SK-N-SH treated with all-trans-retinoic acid at 6 μM for 48 hours (cell line): ENCODE results near the gene APIP.

Experiments used
- ATAC-seq: fragments of 200-7000 bp; cut with Tn5 transposase; 3 replicates; pipeline ENCODE4 v1.9.1; 2020; ENCODE audit warnings: mild to moderate bottlenecking, moderate library complexity
- BACH2 ChIP-seq: fragments of 250-450 bp; sonication (Bioruptor Pico); IDR thresholded peaks from 2 replicates; pipeline ENCODE4 v1.9.0; 2021; ENCODE audit warnings: mild to moderate bottlenecking, borderline replicate concordance
- ESRRG ChIP-seq: fragments of 250-450 bp; sonication (Bioruptor Pico); IDR thresholded peaks from 2 replicates; pipeline ENCODE4 v1.6.1; 2021; ENCODE audit warnings: mild to moderate bottlenecking
- GLIS3 ChIP-seq: fragments of 250-450 bp; sonication (Bioruptor Pico); IDR thresholded peaks from 2 replicates; pipeline ENCODE4 v1.5.0; 2020; ENCODE audit warnings: mild to moderate bottlenecking, moderate library complexity
- ISL1 ChIP-seq: fragments of 250-450 bp; sonication (Bioruptor Pico); IDR thresholded peaks from 2 replicates; pipeline ENCODE4 v2.1.2; 2022; ENCODE audit warnings: mild to moderate bottlenecking, moderate library complexity
- PPARA ChIP-seq: fragments of 250-450 bp; sonication (Bioruptor Pico); IDR thresholded peaks from 2 replicates; pipeline ENCODE4 v1.5.0; 2020; ENCODE audit warnings: mild to moderate bottlenecking, borderline replicate concordance
- RARB ChIP-seq: fragments of 250-450 bp; sonication (Bioruptor Pico); IDR thresholded peaks from 2 replicates; pipeline ENCODE4 v1.8.0; 2021; ENCODE audit warnings: mild to moderate bottlenecking, moderate library complexity
- SNAI2 ChIP-seq: fragments of 250-450 bp; sonication (Bioruptor Pico); IDR thresholded peaks from 2 replicates; pipeline ENCODE4 v1.5.0; 2020; ENCODE audit warnings: mild to moderate bottlenecking, moderate library complexity
- TCF4 ChIP-seq: fragments of 250-450 bp; sonication (Bioruptor Pico); IDR thresholded peaks from 2 replicates; pipeline ENCODE4 v1.8.0; 2021; ENCODE audit warnings: mild to moderate bottlenecking, moderate library complexity, borderline replicate concordance
- ZC3H10 ChIP-seq: fragments of 250-450 bp; sonication (Bioruptor Pico); IDR thresholded peaks from 2 replicates; pipeline ENCODE4 v1.5.1; 2021; ENCODE audit warnings: mild to moderate bottlenecking, moderate library complexity
- ZFP3 ChIP-seq: fragments of 250-450 bp; sonication (Bioruptor Pico); IDR thresholded peaks from 2 replicates; pipeline ENCODE4 v1.5.0; 2020; ENCODE audit warnings: mild to moderate bottlenecking, moderate library complexity
- ZFP30 ChIP-seq: fragments of 450-650 bp; formaldehyde crosslinking; IDR thresholded peaks from 2 replicates; pipeline ENCODE4 v1.5.0; 2022; ENCODE audit warnings: mild to moderate bottlenecking, moderate library complexity
- ZNF565 ChIP-seq: fragments of 450-650 bp; formaldehyde crosslinking; conservative IDR thresholded peaks from 2 replicates; pipeline ENCODE4 v1.5.0; 2020; ENCODE audit warnings: low read depth, mild to moderate bottlenecking, moderate library complexity
- ZNF70 ChIP-seq: fragments of 450-650 bp; formaldehyde crosslinking; IDR thresholded peaks from 2 replicates; pipeline ENCODE4 v1.5.0; 2020; ENCODE audit warnings: mild to moderate bottlenecking, moderate library complexity
- ZNF8 ChIP-seq: fragments of 450-650 bp; formaldehyde crosslinking; IDR thresholded peaks from 2 replicates; pipeline ENCODE4 v1.5.0; 2020; ENCODE audit warnings: mild to moderate bottlenecking, moderate library complexity
- TF ChIP-seq, protein P1 (sequence below): fragments of 250-450 bp; sonication (Bioruptor Pico); IDR thresholded peaks from 2 replicates; pipeline ENCODE4 v1.8.0; 2020; ENCODE audit warnings: mild to moderate bottlenecking, moderate library complexity, borderline replicate concordance
- TF ChIP-seq, protein P2 (sequence below): fragments of 250-450 bp; sonication (Bioruptor Pico); IDR thresholded peaks from 2 replicates; pipeline ENCODE4 v1.5.1; 2020; ENCODE audit warnings: low read depth, mild to moderate bottlenecking, moderate library complexity
- TF ChIP-seq, protein P3 (sequence below): fragments of 250-450 bp; sonication (Bioruptor Pico); IDR thresholded peaks from 2 replicates; pipeline ENCODE4 v1.8.0; 2021; ENCODE audit warnings: low read depth, mild to moderate bottlenecking, moderate library complexity, borderline replicate concordance
- TF ChIP-seq, protein P4 (sequence below): fragments of 250-450 bp; sonication (Bioruptor Pico); IDR thresholded peaks from 2 replicates; pipeline ENCODE4 v1.5.1; 2021; ENCODE audit warnings: mild to moderate bottlenecking, moderate library complexity

Gene APIP

DNA sequence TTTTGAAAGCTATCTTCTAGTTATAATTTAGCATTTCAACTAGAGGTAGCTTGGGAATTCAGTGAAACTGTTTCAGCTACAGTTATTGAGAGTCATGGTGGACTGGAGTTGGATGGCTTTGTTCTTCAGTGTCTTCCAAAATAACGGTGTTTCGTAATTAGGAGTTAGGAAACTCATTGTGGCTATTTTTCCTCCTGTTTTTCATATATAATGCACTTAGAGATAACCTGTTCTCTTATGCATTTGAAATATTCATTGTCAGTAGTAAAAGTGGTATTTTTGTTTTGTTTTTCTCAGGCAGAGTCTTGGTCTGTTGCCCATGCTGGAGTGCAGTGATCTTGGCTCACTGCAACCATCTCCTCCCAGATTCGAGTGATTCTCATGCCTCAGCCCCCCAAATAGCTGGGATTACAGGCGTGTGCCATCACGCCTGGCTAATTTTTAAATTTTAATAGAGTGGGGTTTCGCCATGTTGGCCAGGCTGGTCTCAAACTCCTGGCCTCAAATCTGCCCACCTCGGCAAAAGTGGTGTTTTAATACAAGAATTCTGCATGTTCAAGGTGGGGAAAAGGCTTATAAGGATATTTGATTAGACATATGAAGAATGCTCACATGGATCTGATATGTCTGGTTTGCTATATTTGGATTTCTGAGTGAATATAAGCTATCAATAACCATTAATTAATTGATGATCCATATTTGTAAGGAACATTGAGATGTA lies 12.9 kb upstream of the APIP start:
- TF ChIP-seq ZNF8 (CRISPR knock-in tag) (no peak), ZNF565 (no peak), GLIS3 (CRISPR knock-in tag) (no peak), SNAI2 (CRISPR knock-in tag) (no peak), PPARA (CRISPR knock-in tag) (no peak), ZNF70 (no peak), RARB (CRISPR knock-in tag) (no peak), ZC3H10 (no peak)
- TF ChIP-seq, protein P1, sequence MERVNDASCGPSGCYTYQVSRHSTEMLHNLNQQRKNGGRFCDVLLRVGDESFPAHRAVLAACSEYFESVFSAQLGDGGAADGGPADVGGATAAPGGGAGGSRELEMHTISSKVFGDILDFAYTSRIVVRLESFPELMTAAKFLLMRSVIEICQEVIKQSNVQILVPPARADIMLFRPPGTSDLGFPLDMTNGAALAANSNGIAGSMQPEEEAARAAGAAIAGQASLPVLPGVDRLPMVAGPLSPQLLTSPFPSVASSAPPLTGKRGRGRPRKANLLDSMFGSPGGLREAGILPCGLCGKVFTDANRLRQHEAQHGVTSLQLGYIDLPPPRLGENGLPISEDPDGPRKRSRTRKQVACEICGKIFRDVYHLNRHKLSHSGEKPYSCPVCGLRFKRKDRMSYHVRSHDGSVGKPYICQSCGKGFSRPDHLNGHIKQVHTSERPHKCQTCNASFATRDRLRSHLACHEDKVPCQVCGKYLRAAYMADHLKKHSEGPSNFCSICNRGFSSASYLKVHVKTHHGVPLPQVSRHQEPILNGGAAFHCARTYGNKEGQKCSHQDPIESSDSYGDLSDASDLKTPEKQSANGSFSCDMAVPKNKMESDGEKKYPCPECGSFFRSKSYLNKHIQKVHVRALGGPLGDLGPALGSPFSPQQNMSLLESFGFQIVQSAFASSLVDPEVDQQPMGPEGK = no peak
- TF ChIP-seq, protein P2, sequence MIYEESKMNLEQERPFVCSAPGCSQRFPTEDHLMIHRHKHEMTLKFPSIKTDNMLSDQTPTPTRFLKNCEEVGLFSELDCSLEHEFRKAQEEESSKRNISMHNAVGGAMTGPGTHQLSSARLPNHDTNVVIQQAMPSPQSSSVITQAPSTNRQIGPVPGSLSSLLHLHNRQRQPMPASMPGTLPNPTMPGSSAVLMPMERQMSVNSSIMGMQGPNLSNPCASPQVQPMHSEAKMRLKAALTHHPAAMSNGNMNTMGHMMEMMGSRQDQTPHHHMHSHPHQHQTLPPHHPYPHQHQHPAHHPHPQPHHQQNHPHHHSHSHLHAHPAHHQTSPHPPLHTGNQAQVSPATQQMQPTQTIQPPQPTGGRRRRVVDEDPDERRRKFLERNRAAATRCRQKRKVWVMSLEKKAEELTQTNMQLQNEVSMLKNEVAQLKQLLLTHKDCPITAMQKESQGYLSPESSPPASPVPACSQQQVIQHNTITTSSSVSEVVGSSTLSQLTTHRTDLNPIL (CRISPR knock-in tag) = no peak
- TF ChIP-seq, protein P3, sequence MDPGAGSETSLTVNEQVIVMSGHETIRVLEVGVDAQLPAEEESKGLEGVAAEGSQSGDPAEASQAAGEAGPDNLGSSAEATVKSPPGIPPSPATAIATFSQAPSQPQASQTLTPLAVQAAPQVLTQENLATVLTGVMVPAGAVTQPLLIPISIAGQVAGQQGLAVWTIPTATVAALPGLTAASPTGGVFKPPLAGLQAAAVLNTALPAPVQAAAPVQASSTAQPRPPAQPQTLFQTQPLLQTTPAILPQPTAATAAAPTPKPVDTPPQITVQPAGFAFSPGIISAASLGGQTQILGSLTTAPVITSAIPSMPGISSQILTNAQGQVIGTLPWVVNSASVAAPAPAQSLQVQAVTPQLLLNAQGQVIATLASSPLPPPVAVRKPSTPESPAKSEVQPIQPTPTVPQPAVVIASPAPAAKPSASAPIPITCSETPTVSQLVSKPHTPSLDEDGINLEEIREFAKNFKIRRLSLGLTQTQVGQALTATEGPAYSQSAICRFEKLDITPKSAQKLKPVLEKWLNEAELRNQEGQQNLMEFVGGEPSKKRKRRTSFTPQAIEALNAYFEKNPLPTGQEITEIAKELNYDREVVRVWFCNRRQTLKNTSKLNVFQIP = no peak
- ATAC-seq = no peak

DNA sequence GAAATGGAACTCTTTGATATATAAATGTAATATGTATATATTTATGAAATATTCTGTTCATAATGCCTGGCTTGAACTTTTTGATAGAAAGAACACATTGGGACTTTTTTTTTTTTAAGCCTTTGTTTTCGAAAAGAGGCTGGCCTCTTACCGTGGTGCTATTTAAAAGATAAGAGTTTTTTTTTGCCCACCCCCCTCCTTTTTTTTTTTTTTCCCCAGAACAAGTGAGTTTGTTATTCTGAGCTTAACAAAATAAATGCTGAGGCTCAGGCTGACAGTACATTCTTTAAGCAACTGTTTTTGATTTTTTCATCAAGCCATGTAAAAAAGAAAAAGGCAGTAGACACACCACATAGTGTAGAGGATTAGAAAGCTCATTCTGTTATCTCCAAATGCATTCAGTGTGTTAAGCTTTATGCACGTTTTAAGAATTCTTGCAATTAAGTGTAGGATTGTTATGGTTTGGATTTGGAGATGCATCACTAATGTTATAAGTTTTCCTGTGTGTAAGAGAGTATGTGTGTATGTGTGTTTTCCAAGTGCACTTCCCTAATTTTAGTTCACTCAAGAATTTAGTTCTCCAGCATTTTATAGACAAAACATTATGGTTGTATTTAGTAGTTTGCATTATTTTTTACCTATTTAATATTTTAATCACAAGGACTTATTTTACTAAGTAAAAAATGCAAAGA lies 12.2 kb upstream of the APIP start:
- ATAC-seq = no peak
- TF ChIP-seq ZNF8 (CRISPR knock-in tag) = no peak
- TF ChIP-seq, protein P3 = no peak
- no peak for TF ChIP-seq ESRRG (CRISPR knock-in tag)
- no peak for TF ChIP-seq ZFP30 (CRISPR knock-in tag)
- no peak for TF ChIP-seq SNAI2 (CRISPR knock-in tag)
- TF ChIP-seq TCF4 = no peak
- TF ChIP-seq BACH2 (CRISPR knock-in tag) = no peak
- TF ChIP-seq, all 23 proteins: peak for 0

DNA sequence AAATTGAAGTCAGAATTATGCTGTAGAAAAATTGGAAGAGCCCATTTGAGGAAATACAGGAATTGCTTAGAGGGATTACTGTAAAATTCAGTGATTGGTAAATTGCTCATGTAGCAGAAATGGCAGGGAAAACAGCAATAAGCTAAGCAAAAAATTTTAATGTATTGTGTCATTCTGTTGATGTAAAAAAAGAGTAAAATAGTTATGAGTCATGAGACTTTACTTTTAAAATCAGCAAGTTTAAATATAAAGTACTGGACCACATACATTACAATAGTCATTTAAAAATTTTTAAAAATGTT lies 10.6 kb upstream of the APIP start:
- TF ChIP-seq ZFP30 (CRISPR knock-in tag) (peak; percentile 85), ISL1 (peak; percentile 44; the same call in 1 of the 2 replicates), GLIS3 (CRISPR knock-in tag) (no peak)
- peak; percentile 76 for ATAC-seq

DNA sequence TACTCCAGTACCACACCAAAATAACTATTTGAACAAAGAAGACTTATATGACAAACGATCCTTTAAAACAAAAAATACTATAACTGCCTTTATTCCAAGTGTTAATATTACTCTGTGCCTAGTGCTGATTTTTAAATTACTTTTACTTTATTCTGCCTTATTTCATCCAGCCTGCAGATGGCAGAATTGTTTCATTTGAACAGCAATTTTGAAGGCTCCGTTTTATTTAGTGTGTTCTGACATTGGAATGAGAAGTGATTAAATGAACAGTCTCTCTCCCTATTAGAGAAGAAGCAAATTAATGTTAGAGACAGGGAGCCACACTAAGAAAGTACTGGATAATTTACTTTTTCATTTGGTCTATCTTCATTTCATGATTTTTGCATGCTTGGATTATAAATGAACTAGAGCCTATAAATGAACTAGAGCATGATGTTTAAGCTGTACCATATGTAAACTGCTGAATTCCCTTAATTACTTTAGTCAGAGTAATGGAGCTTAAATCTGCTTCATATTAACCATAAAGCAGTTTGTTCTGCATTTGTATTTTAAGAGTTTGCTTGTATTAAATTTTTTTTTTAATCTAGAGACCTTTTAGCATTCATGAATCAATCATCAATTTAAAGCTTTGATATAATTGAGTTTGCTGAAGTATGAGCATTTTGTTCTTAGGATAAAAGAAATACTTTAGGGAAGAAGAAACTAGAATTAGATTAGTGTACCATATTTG lies 10.1 kb upstream of the APIP start:
- ATAC-seq = peak; percentile 87
- no peak for TF ChIP-seq ZFP30 (CRISPR knock-in tag)
- TF ChIP-seq ISL1 = peak; percentile 94
- no peak for TF ChIP-seq RARB (CRISPR knock-in tag)
- TF ChIP-seq, protein P1 = no peak
- no peak for TF ChIP-seq ZFP3 (CRISPR knock-in tag)
- no peak for TF ChIP-seq ZNF565
- no peak for TF ChIP-seq ZNF8 (CRISPR knock-in tag)
- TF ChIP-seq, protein P4, sequence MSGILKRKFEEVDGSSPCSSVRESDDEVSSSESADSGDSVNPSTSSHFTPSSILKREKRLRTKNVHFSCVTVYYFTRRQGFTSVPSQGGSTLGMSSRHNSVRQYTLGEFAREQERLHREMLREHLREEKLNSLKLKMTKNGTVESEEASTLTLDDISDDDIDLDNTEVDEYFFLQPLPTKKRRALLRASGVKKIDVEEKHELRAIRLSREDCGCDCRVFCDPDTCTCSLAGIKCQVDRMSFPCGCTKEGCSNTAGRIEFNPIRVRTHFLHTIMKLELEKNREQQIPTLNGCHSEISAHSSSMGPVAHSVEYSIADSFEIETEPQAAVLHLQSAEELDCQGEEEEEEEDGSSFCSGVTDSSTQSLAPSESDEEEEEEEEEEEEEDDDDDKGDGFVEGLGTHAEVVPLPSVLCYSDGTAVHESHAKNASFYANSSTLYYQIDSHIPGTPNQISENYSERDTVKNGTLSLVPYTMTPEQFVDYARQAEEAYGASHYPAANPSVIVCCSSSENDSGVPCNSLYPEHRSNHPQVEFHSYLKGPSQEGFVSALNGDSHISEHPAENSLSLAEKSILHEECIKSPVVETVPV (CRISPR knock-in tag) = no peak
- TF ChIP-seq BACH2 (CRISPR knock-in tag) = no peak
- peak; percentile 78 for TF ChIP-seq TCF4
- TF ChIP-seq, all 23 proteins: peak for 2
